GM13976 (cell line): ENCODE results near the gene TNNT2.

Experiments used
- DNase-seq: peaks from one replicate; pipeline ENCODE4 v3.0.0; 2012; ENCODE audit warnings: low spot score
- CTCF ChIP-seq: IDR thresholded peaks from 2 replicates; pipeline ENCODE4 v1.5.1; 2012; ENCODE audit warnings: borderline replicate concordance, mild to moderate bottlenecking; ENCODE audit not compliant: insufficient read depth; ENCODE audit errors: extremely low read depth, missing control alignments, control extremely low read depth
- in situ Hi-C: fragments of 300-500 bp; cut with MboI; formaldehyde crosslinking; loops from one replicate; pipeline ENCODE4 v1.12.0; 2022; ENCODE audit warnings: low sequenced_read_pairs, mixed read lengths, inconsistent platforms; ENCODE audit not compliant: unreplicated experiment

TNNT2 gene

GRCh38 chr1:201350361-201350725, 27.1 kb downstream of the TNNT2 start:
- in situ Hi-C loops, result no loop called here
- DNase-seq, result no peak
- no peak for TF ChIP-seq CTCF

GRCh38 chr1:201349092-201349491, 28.4 kb downstream of the TNNT2 start:
- TF ChIP-seq CTCF, result no peak
- in situ Hi-C loops, result no loop called here
- DNase-seq, result no peak

- in situ Hi-C loops, result no loop called here
- peak; percentile 45 for TF ChIP-seq CTCF
- peak; percentile 77 for DNase-seq
These were observed 29.3 kb downstream of the TNNT2 start for GRCh38 chr1:201348211-201348566.

GRCh38 chr1:201347498-201348210, 29.8 kb downstream of the TNNT2 start:
- DNase-seq, result no peak
- no peak for TF ChIP-seq CTCF
- in situ Hi-C loops, result no loop called here

GRCh38 chr1:201346987-201347386, 30.5 kb downstream of the TNNT2 start:
- no peak for DNase-seq
- in situ Hi-C loops, result no loop called here
- no peak for TF ChIP-seq CTCF

GRCh38 chr1:201346337-201346939, 31.0 kb downstream of the TNNT2 start:
- DNase-seq, result no peak
- TF ChIP-seq CTCF, result no peak
- in situ Hi-C loops, result no loop called here
